ENCODE data around the gene FASN. TPM values are rescaled to one million over a fixed set of nuclear protein-coding genes. Genes with fewer than 3 reads are reported as not detected.

Gene FASN
- total and polyA plus RNA-seq, 2 donors (not counting 1 experiment from before 2014, with no cell fraction given), result 19.4 to 35.6 TPM

GRCh38 chr17:82028966-82029365 lies 69.1 kb downstream of the FASN start:
- Mint-ChIP-seq H3K4me3 (peak overlapping the region; percentile 62), H3K4me1 (peaks cover 12% of the 10 kb centered on the region), H3K27me3 (no peaks in the 10 kb centered on the region), H3K27ac (no peak overlapping the region), H3K9me3 (ENCODE audit: insufficient read depth) (no peaks in the 10 kb centered on the region)
- H2AFZ ChIP-seq (ENCODE audit: insufficient read depth, low read depth, low read length, poor library complexity, severe bottlenecking), result no peak overlapping the region
- no peak overlapping the region for H3K4me3 ChIP-seq (ENCODE audit: control extremely low read depth in 1 of 5, extremely low read depth in 1 of 5, insufficient read depth in 1 of 5, low read depth in 2 of 5, low read length in 4 of 5)
- H3K27ac ChIP-seq (ENCODE audit: low read length in 2 of 2), result no peak overlapping the region
- TF ChIP-seq CTCF (IDR thresholded peaks at IDR 0.05) (no peak), EZH2 (IDR thresholded peaks at IDR 0.05; ENCODE audit: borderline replicate concordance, insufficient read depth, low read depth, low read length, poor library complexity, severe bottlenecking) (no peak)
- H3K79me2 ChIP-seq (ENCODE audit: control insufficient read depth, insufficient read depth, low read length), result peaks cover 11% of the 10 kb centered on the region
- H3K9me3 ChIP-seq (ENCODE audit: control extremely low read depth in 1 of 3, control insufficient read depth in 2 of 3, insufficient read depth in 1 of 3, low read length in 2 of 3), result peaks cover 0 to 10% (median 0%) of the 10 kb centered on the region in 3 donors
- intact Hi-C loops (cut with micrococcal nuclease), result no loop called here
- H3K9ac ChIP-seq (ENCODE audit: low read length), result no peak overlapping the region
- H3K4me1 ChIP-seq (ENCODE audit: control insufficient read depth in 2 of 2, insufficient read depth in 2 of 2, low read length in 2 of 2), result peaks cover 18 to 25% of the 10 kb centered on the region in 2 donors
- POLR2A ChIA-PET, result interaction anchor here (1.5 kb wide), 1 partner anchor 9 kb away, joined by 4 read pairs; the partner anchor contains the start of gene DCXR
- H3K36me3 ChIP-seq (replicated peaks in 1 of 2; ENCODE audit: control extremely low read depth in 1 of 2, control insufficient read depth in 1 of 2, extremely low read depth in 1 of 2, insufficient read depth in 2 of 2, low read length in 1 of 2), result no peaks in the 10 kb centered on the region
- ATAC-seq (ENCODE audit: low read depth), result no peak
- peaks cover 0 to 44% (median 3%) of the 10 kb centered on the region in 4 experiments for H3K27me3 ChIP-seq (replicated peaks in 1 of 4; ENCODE audit: control extremely low read depth in 1 of 4, control insufficient read depth in 3 of 4, insufficient read depth in 4 of 4, low read length in 3 of 4)
- WGBS (ENCODE audit: insufficient coverage), result 97% methylated on average over 7 of the region's 9 CpGs
- H4K20me1 ChIP-seq (ENCODE audit: control insufficient read depth, insufficient read depth, low read length, poor library complexity, severe bottlenecking), result peaks cover 31% of the 10 kb centered on the region
- DNase-seq, result no peak
- CTCF ChIA-PET, result interaction anchor here (1.3 to 3.0 kb wide), 2 partner anchors 9 to 126 kb away, joined by 3 to 41 read pairs; partner anchors contain the start of gene DCXR
- peak overlapping the region; percentile 97 for H3K4me2 ChIP-seq (replicated peaks; ENCODE audit: low read depth, low read length, poor library complexity, severe bottlenecking)

Other genes with a start within 250 kb of the FASN start
- gene P4HB, start 237.7 kb downstream of the FASN start, total RNA-seq, result 191 and 197 TPM in 2 replicates
- 37.4 and 42.5 TPM in 2 replicates for gene P4HB, start 237.7 kb downstream of the FASN start, polyA plus RNA-seq
- gene ARHGDIA, start 226.9 kb downstream of the FASN start, total RNA-seq, result 262 and 263 TPM in 2 replicates
- 510 and 744 TPM in 2 replicates for gene ARHGDIA, start 226.9 kb downstream of the FASN start, polyA plus RNA-seq
- 49.7 and 52.1 TPM in 2 replicates for gene ALYREF, start 206.7 kb downstream of the FASN start, total RNA-seq
- 102 and 128 TPM in 2 replicates for gene ALYREF, start 206.7 kb downstream of the FASN start, polyA plus RNA-seq
- gene ANAPC11, start 206.5 kb downstream of the FASN start, total RNA-seq, result 39.5 and 43.3 TPM in 2 replicates
- 110 and 120 TPM in 2 replicates for gene ANAPC11, start 206.5 kb downstream of the FASN start, polyA plus RNA-seq
- gene NPB, start 196.0 kb downstream of the FASN start, total RNA-seq, result 0.24 and 0.44 TPM in 2 replicates
- gene NPB, start 196.0 kb downstream of the FASN start, polyA plus RNA-seq, result not detected in 2 replicates
- gene PCYT2, start 186.8 kb downstream of the FASN start, total RNA-seq, result 34.2 and 34.9 TPM in 2 replicates
- gene PCYT2, start 186.8 kb downstream of the FASN start, polyA plus RNA-seq, result 33.4 and 38.7 TPM in 2 replicates
- 82.7 and 83.2 TPM in 2 replicates for gene SIRT7, start 180.1 kb downstream of the FASN start, total RNA-seq
- gene SIRT7, start 180.1 kb downstream of the FASN start, polyA plus RNA-seq, result 59.5 and 77.2 TPM in 2 replicates
- gene MAFG, start 170.5 kb downstream of the FASN start, total RNA-seq, result 27.9 and 29.0 TPM in 2 replicates
- 11.4 and 29.8 TPM in 2 replicates for gene MAFG, start 170.5 kb downstream of the FASN start, polyA plus RNA-seq
- gene PYCR1, start 160.9 kb downstream of the FASN start, total RNA-seq, result 3.7 and 4.4 TPM in 2 replicates
- gene PYCR1, start 160.9 kb downstream of the FASN start, polyA plus RNA-seq, result 3.7 and 4.3 TPM in 2 replicates
- not detected in 2 replicates for gene MYADML2, start 151.0 kb downstream of the FASN start, total RNA-seq
- gene MYADML2, start 151.0 kb downstream of the FASN start, polyA plus RNA-seq, result not detected in 2 replicates
- gene NOTUM, start 137.0 kb downstream of the FASN start, total RNA-seq, result not detected in 2 replicates
- not detected in 2 replicates for gene NOTUM, start 137.0 kb downstream of the FASN start, polyA plus RNA-seq
- 46.7 and 50.4 TPM in 2 replicates for gene ASPSCR1, start 120.6 kb downstream of the FASN start, total RNA-seq
- 32.3 and 34.0 TPM in 2 replicates for gene ASPSCR1, start 120.6 kb downstream of the FASN start, polyA plus RNA-seq
- 26.7 and 37.0 TPM in 2 replicates for gene CENPX, start 75.4 kb downstream of the FASN start, total RNA-seq
- 36.8 and 40.1 TPM in 2 replicates for gene CENPX, start 75.4 kb downstream of the FASN start, polyA plus RNA-seq
- 16.3 and 19.4 TPM in 2 replicates for gene LRRC45, start 74.9 kb downstream of the FASN start, total RNA-seq
- 19.6 and 20.4 TPM in 2 replicates for gene LRRC45, start 74.9 kb downstream of the FASN start, polyA plus RNA-seq
- gene RAC3, start 66.6 kb downstream of the FASN start, total RNA-seq, result 0.41 and 0.62 TPM in 2 replicates
- gene RAC3, start 66.6 kb downstream of the FASN start, polyA plus RNA-seq, result 1.1 and 2.0 TPM in 2 replicates
- gene DCXR, start 60.5 kb downstream of the FASN start, total RNA-seq, result 63.9 and 70.7 TPM in 2 replicates
- gene DCXR, start 60.5 kb downstream of the FASN start, polyA plus RNA-seq, result 143 and 424 TPM in 2 replicates
- 30.1 TPM in 2 replicates for gene RFNG, start 46.4 kb downstream of the FASN start, total RNA-seq
- gene RFNG, start 46.4 kb downstream of the FASN start, polyA plus RNA-seq, result 37.8 and 44.5 TPM in 2 replicates
- 79.5 and 80.5 TPM in 2 replicates for gene GPS1, start 46.3 kb downstream of the FASN start, total RNA-seq
- 105 and 124 TPM in 2 replicates for gene GPS1, start 46.3 kb downstream of the FASN start, polyA plus RNA-seq
- gene DUS1L, start 32.4 kb downstream of the FASN start, total RNA-seq, result 109 and 112 TPM in 2 replicates
- 241 and 291 TPM in 2 replicates for gene DUS1L, start 32.4 kb downstream of the FASN start, polyA plus RNA-seq
- gene CCDC57, start 114.6 kb upstream of the FASN start, total RNA-seq, result 67.2 and 82.0 TPM in 2 replicates
- 34.2 and 49.7 TPM in 2 replicates for gene CCDC57, start 114.6 kb upstream of the FASN start, polyA plus RNA-seq
- gene SLC16A3, start 130.8 kb upstream of the FASN start, total RNA-seq, result 65.2 and 65.7 TPM in 2 replicates
- 13.9 and 14.9 TPM in 2 replicates for gene SLC16A3, start 130.8 kb upstream of the FASN start, polyA plus RNA-seq
- 241 and 258 TPM in 2 replicates for gene CSNK1D, start 175.5 kb upstream of the FASN start, total RNA-seq
- gene CSNK1D, start 175.5 kb upstream of the FASN start, polyA plus RNA-seq, result 196 and 260 TPM in 2 replicates
- gene CD7, start 219.4 kb upstream of the FASN start, total RNA-seq, result 0.58 and 0.67 TPM in 2 replicates
- gene CD7, start 219.4 kb upstream of the FASN start, polyA plus RNA-seq, result 1.3 and 3.2 TPM in 2 replicates
- gene SECTM1, start 235.5 kb upstream of the FASN start, total RNA-seq, result 0.17 TPM in 1 of 2 replicates, not detected in the other
- gene SECTM1, start 235.5 kb upstream of the FASN start, polyA plus RNA-seq, result 0.22 and 1.2 TPM in 2 replicates

Data from B cell (primary cell).